HCT116 (cell line): ENCODE results near the gene HCFC1. TPM values are rescaled to one million over a fixed set of nuclear protein-coding genes. Genes with fewer than 3 reads are reported as not detected.

Source experiments
- ATAC-seq: fragments of 200-7000 bp; cut with Tn5 transposase; 2 replicates; pipeline ENCODE4 v1.9.1; 2020; ENCODE audit warnings: mild to moderate bottlenecking, moderate library complexity
- BruUV-seq: library from RNA; stranded (reverse); fragments of 400-500 nt; replicated peaks from 2 replicates; lab custom pipeline; 2021; lab: Mats Ljungman, UMichigan
- CTCF ChIA-PET: fragments of 300-600 bp; sonication (Branson Sonifier 250); formaldehyde crosslinking; loops from one replicate; lab custom pipeline; 2021; ENCODE audit warnings: antibody characterized with exemption; lab: Charles Lee
- POLR2A ChIA-PET: fragments of 300-600, 350-600 bp; sonication (Branson Sonifier 250); formaldehyde crosslinking; loops from one replicate; lab custom pipeline; 2021; ENCODE audit warnings: antibody characterized with exemption; lab: Charles Lee
- RAD21 ChIA-PET, 2 experiments: fragments of 300-600 bp; sonication (Branson Sonifier 250); formaldehyde crosslinking; loops; one replicate each; lab custom pipeline; 2023; ENCODE audit warnings: low total read pairs in 2 of 2; ENCODE audit not compliant: uncharacterized antibody in 2 of 2, unreplicated experiment in 2 of 2, low non-redundant PET in 1 of 2; lab: Charles Lee
- DNase-seq: peaks from one replicate; pipeline ENCODE4 v3.0.0-alpha.2; 2010; ENCODE audit warnings: low read depth, low spot score
- H2AFZ ChIP-seq: fragments of 200-600 bp; shearing (Covaris generic), sonication (generic); 2 replicates; pipeline ENCODE4 v1.6.1; 2017; ENCODE audit warnings: low read depth, mixed run types, mixed read lengths, antibody characterized with exemption, low read length; ENCODE audit not compliant: poor library complexity, severe bottlenecking
- H3K27ac ChIP-seq: 2 replicates; pipeline ENCODE4 v1.5.1; 2012; ENCODE audit warnings: low read depth, low read length
- H3K27me3 ChIP-seq: fragments of 200-600 bp; sonication (generic); 2 replicates; pipeline ENCODE4 v1.6.1; 2016; ENCODE audit warnings: mixed run types, low read length, mixed read lengths; ENCODE audit not compliant: insufficient read depth
- H3K36me3 ChIP-seq, 2 experiments: fragments of 200-500 bp in 1 of 2; fragments of 200-600 bp in 1 of 2; sonication (Bioruptor generic) in 1 of 2; sonication (generic) in 1 of 2; 2 replicates each; pipeline versions ENCODE4 v1.5.1 to v1.6.1; 2014 to 2016; ENCODE audit warnings: low read length in 2 of 2, inconsistent platforms in 1 of 2, mixed read lengths in 1 of 2, mixed run types in 1 of 2; ENCODE audit not compliant: insufficient read depth in 2 of 2, control insufficient read depth in 1 of 2
- H3K4me1 ChIP-seq, 2 experiments: fragments of 200-600 bp in 1 of 2; sonication (generic) in 1 of 2; 2 replicates each; pipeline versions ENCODE4 v1.5.1 to v1.6.1; 2012 to 2017; ENCODE audit warnings: low read length in 2 of 2, inconsistent platforms in 1 of 2, mild to moderate bottlenecking in 1 of 2, mixed read lengths in 1 of 2, mixed run types in 1 of 2, moderate library complexity in 1 of 2; ENCODE audit not compliant: insufficient read depth in 2 of 2, control insufficient read depth in 1 of 2
- H3K4me2 ChIP-seq: fragments of 200-600 bp; sonication (generic); 2 replicates; pipeline ENCODE4 v1.6.1; 2017; ENCODE audit warnings: mixed run types, low read length, mixed read lengths
- H3K4me3 ChIP-seq, 2 experiments: fragments of 200-600 bp in 1 of 2; sonication (generic) in 1 of 2; replicated peaks in 1 of 2; 2 replicates each; pipeline ENCODE4 v1.5.1; 2011 to 2016; ENCODE audit warnings: low read length in 2 of 2, control low read depth in 1 of 2, low read depth in 1 of 2, mild to moderate bottlenecking in 1 of 2, mixed read lengths in 1 of 2, mixed run types in 1 of 2
- H3K79me2 ChIP-seq: fragments of 200-600 bp; sonication (generic); 2 replicates; pipeline ENCODE4 v1.6.1; 2017; ENCODE audit warnings: mild to moderate bottlenecking, mixed run types, low read length, moderate library complexity, mixed read lengths; ENCODE audit not compliant: insufficient read depth
- H3K9ac ChIP-seq: fragments of 200-600 bp; sonication (generic); 2 replicates; pipeline ENCODE4 v1.6.1; 2016; ENCODE audit warnings: low read length, mixed read lengths
- H3K9me2 ChIP-seq: fragments of 200-600 bp; sonication (generic), shearing (Covaris generic); 2 replicates; pipeline ENCODE4 v1.6.1; 2017; ENCODE audit warnings: mixed run types, mild to moderate bottlenecking, moderate library complexity; ENCODE audit not compliant: insufficient read depth
- H3K9me3 ChIP-seq, 2 experiments: fragments of 200-500 bp in 1 of 2; fragments of 200-600 bp in 1 of 2; sonication (Bioruptor generic) in 1 of 2; sonication (generic) in 1 of 2; 2 replicates each; pipeline ENCODE4 v1.6.1; 2014 to 2017; ENCODE audit warnings: low read length in 2 of 2, mixed read lengths in 2 of 2, inconsistent platforms in 1 of 2, low read depth in 1 of 2, mild to moderate bottlenecking in 1 of 2, mixed run types in 1 of 2, moderate library complexity in 1 of 2; ENCODE audit not compliant: control insufficient read depth in 1 of 2, insufficient read depth in 1 of 2
- H4K20me1 ChIP-seq: fragments of 200-600 bp; sonication (generic), shearing (Covaris generic); 2 replicates; pipeline ENCODE4 v1.6.1; 2017; ENCODE audit warnings: mixed run types, mild to moderate bottlenecking, moderate library complexity; ENCODE audit not compliant: insufficient read depth
- ATF3 ChIP-seq: IDR thresholded peaks from 2 replicates; pipeline ENCODE4 v1.6.1; 2012
- CBX3 ChIP-seq: IDR thresholded peaks from 2 replicates; pipeline ENCODE4 v1.6.1; 2012; ENCODE audit warnings: low read depth
- CEBPB ChIP-seq: IDR thresholded peaks from 2 replicates; pipeline ENCODE4 v1.6.1; 2012; ENCODE audit warnings: low read depth
- CTCF ChIP-seq, 3 experiments: fragments of 200-600 bp in 1 of 3; sonication (generic) in 1 of 3; IDR thresholded peaks in 2 of 3; conservative IDR thresholded peaks in 1 of 3; 2 replicates each; pipeline ENCODE4 v1.5.1; 2012 to 2017; ENCODE audit warnings: low read depth in 2 of 3, low read length in 2 of 3, antibody characterized with exemption in 1 of 3, borderline replicate concordance in 1 of 3, control low read depth in 1 of 3, mild to moderate bottlenecking in 1 of 3, mixed read lengths in 1 of 3, mixed run types in 1 of 3, moderate library complexity in 1 of 3; ENCODE audit not compliant: insufficient read depth in 1 of 3
- ELF1 ChIP-seq: IDR thresholded peaks from 2 replicates; pipeline ENCODE4 v1.6.1; 2012; ENCODE audit warnings: low read depth, borderline replicate concordance
- EZH2phosphoT487 ChIP-seq: fragments of 200-600 bp; IDR thresholded peaks from 2 replicates; pipeline ENCODE4 v1.6.1; 2018; ENCODE audit warnings: antibody characterized with exemption, borderline replicate concordance
- FOSL1 ChIP-seq: IDR thresholded peaks from 2 replicates; pipeline ENCODE4 v1.6.1; 2012; ENCODE audit warnings: low read depth
- JUND ChIP-seq: IDR thresholded peaks from 2 replicates; pipeline ENCODE4 v1.6.1; 2012
- MAX ChIP-seq: IDR thresholded peaks from 2 replicates; pipeline ENCODE4 v1.6.1; 2012
- POLR2AphosphoS5 ChIP-seq: IDR thresholded peaks from 2 replicates; pipeline ENCODE4 v1.6.1; 2011; ENCODE audit warnings: mild to moderate bottlenecking, low read depth, low read length, moderate library complexity
- RAD21 ChIP-seq: IDR thresholded peaks from 2 replicates; pipeline ENCODE4 v1.6.1; 2012; ENCODE audit warnings: low read depth, mild to moderate bottlenecking
- YY1 ChIP-seq: IDR thresholded peaks from 2 replicates; pipeline ENCODE4 v1.6.1; 2011; ENCODE audit warnings: low read length, low read depth, moderate library complexity, mild to moderate bottlenecking; ENCODE audit not compliant: insufficient replicate concordance; ENCODE audit errors: extremely low read depth
- ZBTB33 ChIP-seq: IDR thresholded peaks from 2 replicates; pipeline ENCODE4 v1.6.1; 2011; ENCODE audit warnings: mild to moderate bottlenecking, low read length, moderate library complexity; ENCODE audit not compliant: insufficient replicate concordance; ENCODE audit errors: extremely low read depth
- ZFX ChIP-seq: fragments of 450-650 bp; IDR thresholded peaks from 2 replicates; pipeline ENCODE4 v1.6.1; 2017
- intact Hi-C: fragments of 100-400 bp; cut with micrococcal nuclease; formaldehyde crosslinking; loops from 2 replicates; pipeline ENCODE4 v1.10.0; 2022
- total RNA-seq: library from RNA; stranded (reverse); gene quantifications from one replicate; pipeline ENCODE4 v1.2.1, GENCODE V29; 2021; ENCODE audit not compliant: unreplicated experiment

HCFC1 gene
- total RNA-seq, 1 experiment from 2014 or later, result 72.8 TPM

- no peaks in the 10 kb centered on the region for H3K27me3 ChIP-seq
- TF ChIP-seq EZH2phosphoT487, result no peak
- TF ChIP-seq ZFX, result no peak
- TF ChIP-seq CEBPB, result no peak
- TF ChIP-seq CTCF (IDR thresholded peaks at IDR 0.05 in 2 of 3, conservative IDR thresholded peaks at IDR 0.05 in 1 of 3; ENCODE audit: borderline replicate concordance in 1 of 3, insufficient read depth in 1 of 3, low read depth in 2 of 3, low read length in 2 of 3), result no peak
- no peak for TF ChIP-seq CBX3
- TF ChIP-seq, all 23 proteins: peak for 0
- Histone ChIP-seq H3K79me2 (no peaks in the 10 kb centered on the region), H3K36me3 (no peaks in the 10 kb centered on the region), H3K4me1 (peaks cover 8 to 11% of the 10 kb centered on the region in 2 experiments; a peak in 3 of 4 replicates), H4K20me1 (no peaks in the 10 kb centered on the region), H3K4me2 (no peak overlapping the region), H3K27ac (no peak overlapping the region), H3K9me2 (no peaks in the 10 kb centered on the region), H3K9ac (no peak overlapping the region), H3K9me3 (no peaks in the 10 kb centered on the region), H2AFZ (no peak overlapping the region), H3K4me3 (no peak overlapping the region)
- no peak for ATAC-seq
- ChIA-PET CTCF (no interaction called here), RAD21 (no interaction called here), POLR2A (no interaction called here)
- intact Hi-C loops, result no loop called here
- no TSS peak for BruUV-seq
- DNase-seq, result no peak
Measured at GRCh38 chrX:153999359-154000037, 27.9 kb upstream of the HCFC1 start.

GRCh38 chrX:153995504-153995903 is 23.9 kb upstream of the HCFC1 start:
- DNase-seq, result no peak
- Histone ChIP-seq H3K27me3 (no peaks in the 10 kb centered on the region), H3K4me2 (no peak overlapping the region), H3K36me3 (no peaks in the 10 kb centered on the region), H4K20me1 (no peaks in the 10 kb centered on the region), H2AFZ (no peak overlapping the region), H3K4me3 (no peak overlapping the region), H3K9ac (no peak overlapping the region), H3K27ac (no peak overlapping the region), H3K9me3 (no peaks in the 10 kb centered on the region), H3K4me1 (no peaks in the 10 kb centered on the region), H3K79me2 (no peaks in the 10 kb centered on the region), H3K9me2 (no peaks in the 10 kb centered on the region)
- ChIA-PET POLR2A (no interaction called here), CTCF (no interaction called here), RAD21 (no interaction called here)
- no peak for ATAC-seq
- BruUV-seq, result no TSS peak
- intact Hi-C loops, result no loop called here
- no peak for TF ChIP-seq CEBPB
- TF ChIP-seq FOSL1, result no peak
- TF ChIP-seq ZBTB33, result no peak
- no peak for TF ChIP-seq YY1
- TF ChIP-seq MAX, result no peak
- no peak for TF ChIP-seq POLR2AphosphoS5
- TF ChIP-seq ELF1, result no peak
- no peak for TF ChIP-seq RAD21
- TF ChIP-seq JUND, result no peak
- TF ChIP-seq EZH2phosphoT487, result no peak
- TF ChIP-seq ATF3, result no peak
